Ovary (tissue), 9 donors: ENCODE data around the gene GRAMD2A. TPM values are rescaled to one million over a fixed set of nuclear protein-coding genes. Genes with fewer than 3 reads are reported as not detected.

Experiments
- DNase-seq, 5 donors: peaks; one replicate each; pipeline ENCODE4 v3.0.0-alpha.2; 2019 to 2020
- H3K27ac ChIP-seq, 2 donors: fragments of 200-600 bp; one replicate each; pipeline versions ENCODE4 v1.5.1 to v1.8.0; 2019 to 2022
- H3K27me3 ChIP-seq: fragments of 200-600 bp; one replicate; pipeline ENCODE4 v1.8.0; 2022
- H3K36me3 ChIP-seq: fragments of 200-600 bp; sonication (generic); one replicate; pipeline ENCODE4 v1.5.1; 2019
- H3K4me1 ChIP-seq: one replicate; pipeline ENCODE4 v1.8.1; 2013; ENCODE audit warnings: mild to moderate bottlenecking, moderate library complexity; ENCODE audit not compliant: insufficient read depth
- H3K4me3 ChIP-seq: fragments of 200-600 bp; sonication (generic); one replicate; pipeline ENCODE4 v1.5.1; 2017
- H3K9me3 ChIP-seq, 2 donors: fragments of 200-600 bp in 1 of 2; sonication (generic) in 1 of 2; one replicate each; pipeline versions ENCODE4 v1.5.1 to v1.8.1; 2013 to 2019; ENCODE audit warnings: mild to moderate bottlenecking in 1 of 2, moderate library complexity in 1 of 2
- EP300 ChIP-seq: sonication (generic); formaldehyde crosslinking; IDR thresholded peaks from one replicate; pipeline ENCODE4 v1.6.1; 2017; ENCODE audit warnings: antibody characterized with exemption
- POLR2A ChIP-seq: fragments of 450-650 bp; IDR thresholded peaks from one replicate; pipeline ENCODE4 v1.6.1; 2017; ENCODE audit warnings: antibody characterized with exemption, mild to moderate bottlenecking, moderate library complexity
- WGBS, 3 donors: extraction: QIAGEN DNeasy Blood & Tissue Kit in 1 of 3; methylation state at CpG; one replicate each; pipeline versions ENCODE4 v1.1.5 to v1.1.7; 2013 to 2017; 5-methylcytosine and 5-hydroxymethylcytosine counted together
- intact Hi-C, 4 donors: fragments of 100-400 bp; cut with DNase I; formaldehyde crosslinking; loops; one replicate each; pipeline versions ENCODE4 v1.11.0 to v1.15.1; 2022 to 2023
- polyA plus RNA-seq, 2 donors: library from polyadenylated mRNA; stranded (reverse); fragments of 200-250 nt in 1 of 2; fragments of 350-450 nt in 1 of 2; fragmentation: Illumina TruSeq in 1 of 2; extraction: RNeasy Lipid Tissue Mini Kit (QIAGEN cat#74804) in 1 of 2; gene quantifications; one replicate each; pipeline ENCODE4 v1.2.3, GENCODE V29; 2013 to 2014
- total RNA-seq, 7 donors: library from RNA; depleted of rRNA in 2 of 7; stranded (reverse); fragments of >200 nt in 2 of 7; fragmentation: NEBNext Ultra II Directional in 3 of 7; extraction: Animal tissue kit (Norgen Biotek cat#: 25700) in 3 of 7; gene quantifications; one replicate each; pipeline versions ENCODE4 v1.1.0 to v1.2.4, GENCODE V29; 2016 to 2023
- TF ChIP-seq, protein P1 (sequence below), 3 donors: fragments of 450-650 bp in 2 of 3; fragments of 200-600 bp in 1 of 3; IDR thresholded peaks; one replicate each; pipeline versions ENCODE4 v1.5.1 to v1.8.0; 2016 to 2022; ENCODE audit warnings: antibody characterized with exemption in 3 of 3, mild to moderate bottlenecking in 1 of 3
- donor health status: DM: no; HTN: no; CAD: no; lungs with moderate emphysema.
- donor health status: DM: no; HTN: no; CAD: no.
- donor health status: Bipolar disorder and iron deficiency.
- donor health status: DM: yes; HTN: yes; CAD: no.
- donor health status: DM: no; HTN: no; CAD: no.
- donor health status: DM: yes; HTN: yes; CAD: no.

The GRAMD2A gene
- total and polyA plus RNA-seq, 9 donors, result 0.08 to 8.5 (median 1.4) TPM

DNA sequence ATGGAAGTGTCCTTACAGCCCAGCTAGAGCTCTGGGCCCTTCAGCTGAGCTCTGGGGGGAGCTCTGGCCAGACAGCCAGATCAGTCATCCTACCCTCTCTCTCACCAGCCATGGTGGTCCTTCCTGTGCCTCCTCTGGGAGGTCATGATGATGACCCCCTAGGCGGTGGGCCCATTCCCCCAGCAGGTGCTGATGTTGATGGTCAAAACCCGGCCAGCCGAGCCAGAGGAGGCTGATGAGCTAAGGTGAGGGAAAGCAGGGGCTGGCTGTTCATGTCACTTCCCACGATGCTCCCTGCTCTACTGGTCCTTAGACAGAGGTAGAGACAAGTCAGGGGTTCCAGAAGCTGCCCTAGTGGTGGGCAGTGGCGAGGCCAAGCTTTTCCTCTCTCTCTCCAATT is 35.0 kb downstream of the GRAMD2A start:
- TF ChIP-seq EP300 (no peak), POLR2A (no peak)
- TF ChIP-seq, protein P1, sequence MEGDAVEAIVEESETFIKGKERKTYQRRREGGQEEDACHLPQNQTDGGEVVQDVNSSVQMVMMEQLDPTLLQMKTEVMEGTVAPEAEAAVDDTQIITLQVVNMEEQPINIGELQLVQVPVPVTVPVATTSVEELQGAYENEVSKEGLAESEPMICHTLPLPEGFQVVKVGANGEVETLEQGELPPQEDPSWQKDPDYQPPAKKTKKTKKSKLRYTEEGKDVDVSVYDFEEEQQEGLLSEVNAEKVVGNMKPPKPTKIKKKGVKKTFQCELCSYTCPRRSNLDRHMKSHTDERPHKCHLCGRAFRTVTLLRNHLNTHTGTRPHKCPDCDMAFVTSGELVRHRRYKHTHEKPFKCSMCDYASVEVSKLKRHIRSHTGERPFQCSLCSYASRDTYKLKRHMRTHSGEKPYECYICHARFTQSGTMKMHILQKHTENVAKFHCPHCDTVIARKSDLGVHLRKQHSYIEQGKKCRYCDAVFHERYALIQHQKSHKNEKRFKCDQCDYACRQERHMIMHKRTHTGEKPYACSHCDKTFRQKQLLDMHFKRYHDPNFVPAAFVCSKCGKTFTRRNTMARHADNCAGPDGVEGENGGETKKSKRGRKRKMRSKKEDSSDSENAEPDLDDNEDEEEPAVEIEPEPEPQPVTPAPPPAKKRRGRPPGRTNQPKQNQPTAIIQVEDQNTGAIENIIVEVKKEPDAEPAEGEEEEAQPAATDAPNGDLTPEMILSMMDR (IDR thresholded peaks at IDR 0.05), result no peak
- no peaks in the 10 kb centered on the region for H3K27me3 ChIP-seq
- H3K36me3 ChIP-seq, result no peaks in the 10 kb centered on the region
- H3K4me1 ChIP-seq, result no peaks in the 10 kb centered on the region
- intact Hi-C loops, result loop anchor here in 1 of 4 donors (10.0 kb wide), 1 partner anchor 418 kb away; no protein-coding TSS in a partner anchor
- no peak overlapping the region for H3K27ac ChIP-seq
- no peak for DNase-seq
- H3K4me3 ChIP-seq, result no peak overlapping the region
- no peaks in the 10 kb centered on the region for H3K9me3 ChIP-seq
- 88 to 97% (median 93%) methylated on average over 5 of the region's 5 CpGs for WGBS, 3 donors

DNA sequence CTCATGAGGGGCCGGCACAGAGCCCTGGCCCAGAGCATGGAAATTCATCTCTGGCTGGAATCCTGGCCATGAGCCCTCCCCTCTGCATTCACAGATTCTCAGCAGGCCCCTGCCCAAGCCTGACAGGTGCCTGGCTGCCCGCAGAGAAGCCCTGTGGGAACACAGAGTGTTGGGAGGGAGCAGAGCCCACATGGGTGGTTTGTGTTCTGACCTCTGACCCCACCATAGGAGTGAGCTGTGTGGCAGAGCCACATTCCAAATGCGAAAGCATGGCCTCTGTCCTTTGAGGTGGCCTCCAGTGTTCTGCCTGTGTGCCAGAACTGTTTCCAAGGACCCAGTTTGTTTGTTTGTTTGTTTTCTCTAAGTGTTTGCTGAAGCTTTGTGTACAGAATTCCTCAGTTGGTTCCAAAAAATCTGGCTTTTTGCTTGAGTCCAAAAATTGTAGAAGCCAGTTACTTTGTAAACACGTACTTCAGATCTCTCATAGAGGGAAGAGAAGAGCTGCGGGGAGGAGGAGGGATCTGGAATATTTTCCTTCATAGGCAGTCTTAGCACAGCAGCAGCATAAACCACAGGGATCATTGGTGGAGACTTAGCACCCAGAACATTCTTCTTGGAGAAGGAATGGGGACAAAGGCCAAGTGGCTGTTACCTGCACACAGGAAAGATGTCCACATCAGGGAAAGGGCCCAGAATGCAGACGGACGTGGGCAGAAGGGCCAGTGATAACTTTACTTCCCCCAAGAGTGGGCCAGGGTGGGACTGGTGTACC is 36.0 kb downstream of the GRAMD2A start:
- TF ChIP-seq, protein P1 (IDR thresholded peaks at IDR 0.05), result no peak
- no peak for TF ChIP-seq EP300
- no peak for TF ChIP-seq POLR2A
- H3K4me3 ChIP-seq, result no peak overlapping the region
- no peaks in the 10 kb centered on the region for H3K4me1 ChIP-seq
- no peaks in the 10 kb centered on the region for H3K27me3 ChIP-seq
- intact Hi-C loops, result loop anchor here in 1 of 4 donors (10.0 kb wide), 1 partner anchor 417 kb away; no protein-coding TSS in a partner anchor
- H3K9me3 ChIP-seq, result no peaks in the 10 kb centered on the region
- no peak for DNase-seq
- no peak overlapping the region for H3K27ac ChIP-seq
- no peaks in the 10 kb centered on the region for H3K36me3 ChIP-seq
- WGBS, 3 donors, result 66 to 79% (median 78%) methylated on average over 7 of the region's 7 CpGs

DNA sequence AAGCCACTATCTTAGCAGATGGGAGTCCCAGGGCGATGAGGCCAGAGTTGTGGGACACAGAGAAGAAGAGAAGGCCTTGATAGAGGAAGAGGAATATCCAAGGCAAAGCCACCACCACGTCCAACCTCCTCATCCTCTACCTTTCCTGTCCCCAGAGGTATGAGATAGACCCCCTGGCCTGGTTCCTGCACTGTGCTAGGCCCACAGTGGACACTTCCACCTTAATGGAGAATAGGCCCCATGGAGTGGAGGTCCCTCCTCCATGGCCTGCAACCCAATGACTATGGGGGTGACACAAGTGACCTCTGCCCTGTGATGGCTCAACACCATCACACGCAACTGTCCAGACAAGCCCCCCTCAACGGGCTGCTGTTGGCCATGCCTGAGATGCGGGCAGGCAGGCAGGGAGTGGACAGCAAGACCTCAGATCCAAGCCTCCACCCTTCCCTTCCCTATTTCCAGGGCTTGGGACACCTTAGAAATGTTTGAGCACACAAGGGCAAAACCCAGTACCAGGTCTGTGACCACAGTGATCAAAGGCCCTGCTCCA is 36.8 kb downstream of the GRAMD2A start:
- no peak for DNase-seq

DNA sequence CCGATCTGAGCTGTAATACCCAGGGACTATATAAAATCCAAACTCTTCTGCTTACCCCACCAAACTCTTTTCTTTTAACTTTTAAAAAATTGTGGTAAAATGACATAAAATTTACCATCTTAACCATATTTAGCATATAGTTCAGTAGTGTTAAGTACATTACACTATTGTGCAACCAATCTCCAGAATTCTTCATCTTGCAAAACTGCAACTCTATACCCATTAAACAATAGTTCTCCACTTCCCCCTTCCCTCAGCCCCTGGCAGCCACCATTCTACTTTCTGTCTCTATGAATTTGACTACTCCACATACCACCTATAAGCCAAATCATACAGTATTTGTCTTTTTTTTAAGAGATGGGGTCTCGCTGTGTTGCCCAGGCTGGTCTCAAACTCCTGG is 40.7 kb downstream of the GRAMD2A start:
- intact Hi-C loops, result loop anchor here in 1 of 4 donors (5.0 kb wide), 1 partner anchor 415 kb away; no protein-coding TSS in a partner anchor
- peaks cover 4% of the 10 kb centered on the region for H3K4me1 ChIP-seq
- WGBS, 3 donors, result 94 to 96% (median 95%) methylated on average over 2 of the region's 2 CpGs
- no peak overlapping the region for H3K4me3 ChIP-seq
- no peak for DNase-seq
- H3K36me3 ChIP-seq, result no peaks in the 10 kb centered on the region
- TF ChIP-seq, protein P1 (IDR thresholded peaks at IDR 0.05), result no peak
- no peak for TF ChIP-seq POLR2A
- no peak for TF ChIP-seq EP300
- no peaks in the 10 kb centered on the region for H3K27me3 ChIP-seq
- H3K9me3 ChIP-seq, result no peaks in the 10 kb centered on the region
- H3K27ac ChIP-seq, result no peak overlapping the region

More for the DNA sequence above, 36.8 kb downstream of the GRAMD2A start:
- no peaks in the 10 kb centered on the region for H3K4me1 ChIP-seq
- intact Hi-C loops, result loop anchor here in 1 of 4 donors (10.0 kb wide), 1 partner anchor 416 kb away; no protein-coding TSS in a partner anchor
- TF ChIP-seq, protein P1 (IDR thresholded peaks at IDR 0.05), result no peak
- 87 to 95% (median 91%) methylated on average over 5 of the region's 5 CpGs for WGBS, 3 donors
- H3K36me3 ChIP-seq, result no peaks in the 10 kb centered on the region
- H3K4me3 ChIP-seq, result no peak overlapping the region
- H3K27me3 ChIP-seq, result no peaks in the 10 kb centered on the region
- H3K27ac ChIP-seq, result no peak overlapping the region
- no peaks in the 10 kb centered on the region for H3K9me3 ChIP-seq
